SK-N-SH treated with all-trans-retinoic acid at 6 μM for 48 hours (cell line): Measurements from ENCODE around the gene C4BPB.

ENCODE experiments used
- ATAC-seq: fragments of 200-7000 bp; cut with Tn5 transposase; 3 replicates; pipeline ENCODE4 v1.9.1; 2020; ENCODE audit warnings: mild to moderate bottlenecking, moderate library complexity
- ARNTL ChIP-seq: fragments of 450-650 bp; formaldehyde crosslinking; IDR thresholded peaks from 2 replicates; pipeline ENCODE4 v1.5.0; 2020; ENCODE audit warnings: low read depth, mild to moderate bottlenecking, moderate library complexity, borderline replicate concordance
- BACH2 ChIP-seq: fragments of 250-450 bp; sonication (Bioruptor Pico); IDR thresholded peaks from 2 replicates; pipeline ENCODE4 v1.9.0; 2021; ENCODE audit warnings: mild to moderate bottlenecking, borderline replicate concordance
- CSDC2 ChIP-seq: fragments of 250-450 bp; sonication (Bioruptor Pico); IDR thresholded peaks from 2 replicates; pipeline ENCODE4 v1.5.0; 2020; ENCODE audit warnings: mild to moderate bottlenecking, moderate library complexity
- ESRRG ChIP-seq: fragments of 250-450 bp; sonication (Bioruptor Pico); IDR thresholded peaks from 2 replicates; pipeline ENCODE4 v1.6.1; 2021; ENCODE audit warnings: mild to moderate bottlenecking
- ISL1 ChIP-seq: fragments of 250-450 bp; sonication (Bioruptor Pico); IDR thresholded peaks from 2 replicates; pipeline ENCODE4 v2.1.2; 2022; ENCODE audit warnings: mild to moderate bottlenecking, moderate library complexity
- OSR1 ChIP-seq: fragments of 250-450 bp; sonication (Bioruptor Pico); IDR thresholded peaks from 2 replicates; pipeline ENCODE4 v1.8.0; 2022; ENCODE audit warnings: moderate library complexity, mild to moderate bottlenecking, inconsistent platforms
- PPARA ChIP-seq: fragments of 250-450 bp; sonication (Bioruptor Pico); IDR thresholded peaks from 2 replicates; pipeline ENCODE4 v1.5.0; 2020; ENCODE audit warnings: mild to moderate bottlenecking, borderline replicate concordance
- TCF4 ChIP-seq: fragments of 250-450 bp; sonication (Bioruptor Pico); IDR thresholded peaks from 2 replicates; pipeline ENCODE4 v1.8.0; 2021; ENCODE audit warnings: mild to moderate bottlenecking, moderate library complexity, borderline replicate concordance
- TOX ChIP-seq: fragments of 250-450 bp; sonication (Bioruptor Pico); IDR thresholded peaks from 2 replicates; pipeline ENCODE4 v1.8.0; 2021; ENCODE audit warnings: mild to moderate bottlenecking, moderate library complexity, borderline replicate concordance
- ZC3H10 ChIP-seq: fragments of 250-450 bp; sonication (Bioruptor Pico); IDR thresholded peaks from 2 replicates; pipeline ENCODE4 v1.5.1; 2021; ENCODE audit warnings: mild to moderate bottlenecking, moderate library complexity
- ZFP3 ChIP-seq: fragments of 250-450 bp; sonication (Bioruptor Pico); IDR thresholded peaks from 2 replicates; pipeline ENCODE4 v1.5.0; 2020; ENCODE audit warnings: mild to moderate bottlenecking, moderate library complexity
- ZFP30 ChIP-seq: fragments of 450-650 bp; formaldehyde crosslinking; IDR thresholded peaks from 2 replicates; pipeline ENCODE4 v1.5.0; 2022; ENCODE audit warnings: mild to moderate bottlenecking, moderate library complexity
- ZNF70 ChIP-seq: fragments of 450-650 bp; formaldehyde crosslinking; IDR thresholded peaks from 2 replicates; pipeline ENCODE4 v1.5.0; 2020; ENCODE audit warnings: mild to moderate bottlenecking, moderate library complexity
- TF ChIP-seq, protein P1 (sequence below): fragments of 250-450 bp; sonication (Bioruptor Pico); IDR thresholded peaks from 2 replicates; pipeline ENCODE4 v1.8.0; 2021; ENCODE audit warnings: low read depth, mild to moderate bottlenecking, moderate library complexity, borderline replicate concordance
- TF ChIP-seq, protein P2 (sequence below): fragments of 250-450 bp; sonication (Bioruptor Pico); IDR thresholded peaks from 2 replicates; pipeline ENCODE4 v1.5.1; 2021; ENCODE audit warnings: mild to moderate bottlenecking, moderate library complexity
- TF ChIP-seq, protein P3 (sequence below): fragments of 250-450 bp; sonication (Bioruptor Pico); IDR thresholded peaks from 2 replicates; pipeline ENCODE4 v1.5.0; 2020; ENCODE audit warnings: mild to moderate bottlenecking, moderate library complexity
- TF ChIP-seq, protein P4 (sequence below): fragments of 250-450 bp; sonication (Bioruptor Pico); IDR thresholded peaks from 2 replicates; pipeline ENCODE4 v1.5.1; 2020; ENCODE audit warnings: low read depth, mild to moderate bottlenecking, moderate library complexity
- TF ChIP-seq, protein P5 (sequence below): fragments of 250-450 bp; sonication (Bioruptor Pico); IDR thresholded peaks from 2 replicates; pipeline ENCODE4 v1.8.0; 2020; ENCODE audit warnings: mild to moderate bottlenecking, moderate library complexity, borderline replicate concordance

C4BPB gene

DNA sequence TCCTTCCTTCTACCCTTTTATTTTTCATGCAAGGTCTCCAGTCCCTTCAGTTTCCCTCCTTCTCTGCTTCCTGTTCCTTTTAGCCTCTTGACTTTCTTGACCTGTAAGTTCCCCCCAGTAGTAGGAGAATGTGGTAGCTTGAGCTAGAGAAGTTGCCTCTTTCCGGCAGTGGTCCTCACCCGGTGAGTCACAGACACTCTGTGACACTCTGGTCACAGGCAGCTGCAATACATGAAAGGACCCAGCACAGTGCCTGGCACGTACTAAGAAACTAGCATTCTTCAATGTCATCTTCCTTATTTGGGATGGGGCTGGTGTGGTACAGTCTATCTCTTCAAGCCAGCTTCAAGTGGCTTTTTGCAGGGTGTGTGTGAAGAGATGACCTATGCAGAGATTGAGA, 19.6 kb upstream of the C4BPB start:
- no peak for TF ChIP-seq ISL1
- no peak for TF ChIP-seq PPARA (CRISPR knock-in tag)
- TF ChIP-seq TCF4 (CRISPR knock-in tag): no peak
- TF ChIP-seq, protein P1, sequence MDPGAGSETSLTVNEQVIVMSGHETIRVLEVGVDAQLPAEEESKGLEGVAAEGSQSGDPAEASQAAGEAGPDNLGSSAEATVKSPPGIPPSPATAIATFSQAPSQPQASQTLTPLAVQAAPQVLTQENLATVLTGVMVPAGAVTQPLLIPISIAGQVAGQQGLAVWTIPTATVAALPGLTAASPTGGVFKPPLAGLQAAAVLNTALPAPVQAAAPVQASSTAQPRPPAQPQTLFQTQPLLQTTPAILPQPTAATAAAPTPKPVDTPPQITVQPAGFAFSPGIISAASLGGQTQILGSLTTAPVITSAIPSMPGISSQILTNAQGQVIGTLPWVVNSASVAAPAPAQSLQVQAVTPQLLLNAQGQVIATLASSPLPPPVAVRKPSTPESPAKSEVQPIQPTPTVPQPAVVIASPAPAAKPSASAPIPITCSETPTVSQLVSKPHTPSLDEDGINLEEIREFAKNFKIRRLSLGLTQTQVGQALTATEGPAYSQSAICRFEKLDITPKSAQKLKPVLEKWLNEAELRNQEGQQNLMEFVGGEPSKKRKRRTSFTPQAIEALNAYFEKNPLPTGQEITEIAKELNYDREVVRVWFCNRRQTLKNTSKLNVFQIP (CRISPR knock-in tag): no peak
- no peak for TF ChIP-seq ZNF70 (CRISPR knock-in tag)
- TF ChIP-seq, protein P2, sequence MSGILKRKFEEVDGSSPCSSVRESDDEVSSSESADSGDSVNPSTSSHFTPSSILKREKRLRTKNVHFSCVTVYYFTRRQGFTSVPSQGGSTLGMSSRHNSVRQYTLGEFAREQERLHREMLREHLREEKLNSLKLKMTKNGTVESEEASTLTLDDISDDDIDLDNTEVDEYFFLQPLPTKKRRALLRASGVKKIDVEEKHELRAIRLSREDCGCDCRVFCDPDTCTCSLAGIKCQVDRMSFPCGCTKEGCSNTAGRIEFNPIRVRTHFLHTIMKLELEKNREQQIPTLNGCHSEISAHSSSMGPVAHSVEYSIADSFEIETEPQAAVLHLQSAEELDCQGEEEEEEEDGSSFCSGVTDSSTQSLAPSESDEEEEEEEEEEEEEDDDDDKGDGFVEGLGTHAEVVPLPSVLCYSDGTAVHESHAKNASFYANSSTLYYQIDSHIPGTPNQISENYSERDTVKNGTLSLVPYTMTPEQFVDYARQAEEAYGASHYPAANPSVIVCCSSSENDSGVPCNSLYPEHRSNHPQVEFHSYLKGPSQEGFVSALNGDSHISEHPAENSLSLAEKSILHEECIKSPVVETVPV: no peak
- no peak for TF ChIP-seq ZFP3 (CRISPR knock-in tag)
- no peak for TF ChIP-seq ZFP30 (CRISPR knock-in tag)
- no peak for ATAC-seq

DNA sequence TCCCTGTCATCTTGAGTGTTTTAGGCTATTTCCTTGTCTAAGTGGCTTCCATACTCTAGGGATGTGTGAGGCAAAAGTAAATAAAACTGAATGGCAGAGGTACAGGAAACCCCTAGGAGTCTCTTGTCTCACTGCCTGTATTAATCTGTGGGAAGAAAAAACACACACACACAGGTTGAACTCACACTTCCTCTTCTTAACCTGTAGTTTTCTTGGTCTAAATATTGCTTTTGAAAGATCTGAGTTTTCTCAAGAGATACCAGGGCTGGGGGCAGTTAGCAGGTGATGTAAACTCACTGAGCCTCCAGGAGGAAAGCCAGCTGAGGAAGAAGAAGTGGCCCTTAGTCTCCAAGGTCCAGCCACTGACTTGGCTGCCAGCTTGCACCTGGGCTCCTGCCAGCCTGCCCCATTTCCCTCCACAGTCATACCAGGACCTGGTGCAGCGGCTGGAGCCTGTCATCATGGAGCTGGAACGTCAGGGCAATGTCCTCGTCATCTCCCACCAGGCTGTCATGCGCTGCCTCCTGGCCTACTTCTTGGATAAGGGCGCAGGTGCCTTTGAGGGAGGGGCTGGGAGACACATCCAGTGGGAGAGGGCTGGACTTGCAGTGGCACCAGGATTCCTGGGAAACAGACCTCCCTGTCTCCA, 18.7 kb upstream of the C4BPB start:
- no peak for TF ChIP-seq TCF4 (CRISPR knock-in tag)
- TF ChIP-seq CSDC2 (CRISPR knock-in tag): no peak
- TF ChIP-seq OSR1 (CRISPR knock-in tag): no peak
- TF ChIP-seq, protein P3, sequence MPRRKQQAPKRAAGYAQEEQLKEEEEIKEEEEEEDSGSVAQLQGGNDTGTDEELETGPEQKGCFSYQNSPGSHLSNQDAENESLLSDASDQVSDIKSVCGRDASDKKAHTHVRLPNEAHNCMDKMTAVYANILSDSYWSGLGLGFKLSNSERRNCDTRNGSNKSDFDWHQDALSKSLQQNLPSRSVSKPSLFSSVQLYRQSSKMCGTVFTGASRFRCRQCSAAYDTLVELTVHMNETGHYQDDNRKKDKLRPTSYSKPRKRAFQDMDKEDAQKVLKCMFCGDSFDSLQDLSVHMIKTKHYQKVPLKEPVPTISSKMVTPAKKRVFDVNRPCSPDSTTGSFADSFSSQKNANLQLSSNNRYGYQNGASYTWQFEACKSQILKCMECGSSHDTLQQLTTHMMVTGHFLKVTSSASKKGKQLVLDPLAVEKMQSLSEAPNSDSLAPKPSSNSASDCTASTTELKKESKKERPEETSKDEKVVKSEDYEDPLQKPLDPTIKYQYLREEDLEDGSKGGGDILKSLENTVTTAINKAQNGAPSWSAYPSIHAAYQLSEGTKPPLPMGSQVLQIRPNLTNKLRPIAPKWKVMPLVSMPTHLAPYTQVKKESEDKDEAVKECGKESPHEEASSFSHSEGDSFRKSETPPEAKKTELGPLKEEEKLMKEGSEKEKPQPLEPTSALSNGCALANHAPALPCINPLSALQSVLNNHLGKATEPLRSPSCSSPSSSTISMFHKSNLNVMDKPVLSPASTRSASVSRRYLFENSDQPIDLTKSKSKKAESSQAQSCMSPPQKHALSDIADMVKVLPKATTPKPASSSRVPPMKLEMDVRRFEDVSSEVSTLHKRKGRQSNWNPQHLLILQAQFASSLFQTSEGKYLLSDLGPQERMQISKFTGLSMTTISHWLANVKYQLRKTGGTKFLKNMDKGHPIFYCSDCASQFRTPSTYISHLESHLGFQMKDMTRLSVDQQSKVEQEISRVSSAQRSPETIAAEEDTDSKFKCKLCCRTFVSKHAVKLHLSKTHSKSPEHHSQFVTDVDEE (CRISPR knock-in tag): no peak
- TF ChIP-seq ARNTL (CRISPR knock-in tag): no peak
- no peak for TF ChIP-seq ZFP3 (CRISPR knock-in tag)
- TF ChIP-seq ISL1: no peak
- no peak for TF ChIP-seq PPARA (CRISPR knock-in tag)
- no peak for TF ChIP-seq ZFP30 (CRISPR knock-in tag)
- TF ChIP-seq ESRRG: no peak
- no peak for TF ChIP-seq ZNF70 (CRISPR knock-in tag)
- TF ChIP-seq, protein P4, sequence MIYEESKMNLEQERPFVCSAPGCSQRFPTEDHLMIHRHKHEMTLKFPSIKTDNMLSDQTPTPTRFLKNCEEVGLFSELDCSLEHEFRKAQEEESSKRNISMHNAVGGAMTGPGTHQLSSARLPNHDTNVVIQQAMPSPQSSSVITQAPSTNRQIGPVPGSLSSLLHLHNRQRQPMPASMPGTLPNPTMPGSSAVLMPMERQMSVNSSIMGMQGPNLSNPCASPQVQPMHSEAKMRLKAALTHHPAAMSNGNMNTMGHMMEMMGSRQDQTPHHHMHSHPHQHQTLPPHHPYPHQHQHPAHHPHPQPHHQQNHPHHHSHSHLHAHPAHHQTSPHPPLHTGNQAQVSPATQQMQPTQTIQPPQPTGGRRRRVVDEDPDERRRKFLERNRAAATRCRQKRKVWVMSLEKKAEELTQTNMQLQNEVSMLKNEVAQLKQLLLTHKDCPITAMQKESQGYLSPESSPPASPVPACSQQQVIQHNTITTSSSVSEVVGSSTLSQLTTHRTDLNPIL (CRISPR knock-in tag): no peak
- TF ChIP-seq, all 23 proteins: peak for 0
- ATAC-seq: no peak

DNA sequence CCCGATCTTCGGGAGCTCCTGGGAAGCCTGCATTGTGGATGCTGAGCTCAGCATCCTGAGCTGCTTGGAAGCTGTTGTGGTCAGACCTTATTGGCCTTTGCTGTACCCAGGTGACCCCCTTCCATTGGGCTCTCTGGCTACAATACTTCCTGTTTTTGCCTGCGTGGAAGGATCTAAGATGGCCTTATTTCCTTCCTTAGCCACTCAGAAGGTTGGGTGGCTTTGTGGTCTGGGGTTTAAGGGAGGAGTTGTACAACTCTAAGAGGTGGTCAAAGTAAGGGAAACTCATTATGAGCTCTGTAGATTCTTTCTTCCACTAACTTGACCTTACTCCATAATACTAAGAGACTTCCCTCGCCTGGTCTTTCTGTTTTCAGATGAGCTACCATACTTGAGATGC, 17.8 kb upstream of the C4BPB start:
- TF ChIP-seq, protein P2: no peak
- TF ChIP-seq TOX (CRISPR knock-in tag) (no peak), ZFP30 (CRISPR knock-in tag) (no peak), ESRRG (no peak), TCF4 (CRISPR knock-in tag) (no peak), CSDC2 (CRISPR knock-in tag) (no peak), ZC3H10 (CRISPR knock-in tag) (no peak), BACH2 (CRISPR knock-in tag) (no peak), ZNF70 (CRISPR knock-in tag) (no peak)
- TF ChIP-seq, protein P5, sequence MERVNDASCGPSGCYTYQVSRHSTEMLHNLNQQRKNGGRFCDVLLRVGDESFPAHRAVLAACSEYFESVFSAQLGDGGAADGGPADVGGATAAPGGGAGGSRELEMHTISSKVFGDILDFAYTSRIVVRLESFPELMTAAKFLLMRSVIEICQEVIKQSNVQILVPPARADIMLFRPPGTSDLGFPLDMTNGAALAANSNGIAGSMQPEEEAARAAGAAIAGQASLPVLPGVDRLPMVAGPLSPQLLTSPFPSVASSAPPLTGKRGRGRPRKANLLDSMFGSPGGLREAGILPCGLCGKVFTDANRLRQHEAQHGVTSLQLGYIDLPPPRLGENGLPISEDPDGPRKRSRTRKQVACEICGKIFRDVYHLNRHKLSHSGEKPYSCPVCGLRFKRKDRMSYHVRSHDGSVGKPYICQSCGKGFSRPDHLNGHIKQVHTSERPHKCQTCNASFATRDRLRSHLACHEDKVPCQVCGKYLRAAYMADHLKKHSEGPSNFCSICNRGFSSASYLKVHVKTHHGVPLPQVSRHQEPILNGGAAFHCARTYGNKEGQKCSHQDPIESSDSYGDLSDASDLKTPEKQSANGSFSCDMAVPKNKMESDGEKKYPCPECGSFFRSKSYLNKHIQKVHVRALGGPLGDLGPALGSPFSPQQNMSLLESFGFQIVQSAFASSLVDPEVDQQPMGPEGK (CRISPR knock-in tag): no peak
- no peak for ATAC-seq
